ENCODE data around the gene CCDC80.

GRCh38 chr3:112651071-112651470 lies 10.1 kb upstream of the CCDC80 start:
- TF ChIP-seq CTCF (IDR thresholded peaks at IDR 0.05): no peak
- TF ChIP-seq POLR2A (IDR thresholded peaks at IDR 0.05): no peak

Data from suprapubic skin (tissue), 3 donors.